ELF-1 (cell line): ENCODE measurements around the gene HAUS2.

Experiments
- DNase-seq: peaks from one replicate; pipeline ENCODE4 v3.0.0-alpha.2; 2016; ENCODE audit warnings: low read depth, low spot score

Gene HAUS2

GRCh38 chr15:42608110-42608531 lies 59.5 kb downstream of the HAUS2 start:
- DNase-seq = no peak

- DNase-seq = no peak
These were observed 60.3 kb downstream of the HAUS2 start for GRCh38 chr15:42608752-42609488.

DNA sequence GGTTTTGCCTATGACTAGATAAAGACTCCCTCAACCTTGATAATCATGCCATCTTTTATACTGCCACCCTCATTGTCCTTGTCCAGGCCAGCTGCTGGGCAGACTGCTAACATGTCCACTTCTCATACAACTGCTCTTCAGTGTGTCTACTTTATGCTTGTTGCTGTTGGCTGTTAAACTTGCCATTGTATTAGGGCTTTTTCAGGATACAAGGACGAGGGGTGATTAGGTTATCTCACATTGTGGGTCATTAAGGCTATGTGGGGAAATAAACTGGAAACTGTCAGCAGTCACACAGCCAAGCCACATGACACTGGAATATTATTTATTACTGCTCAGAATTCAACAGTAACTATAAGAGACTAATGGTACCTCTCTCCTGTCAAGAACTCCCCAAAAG lies 62.9 kb downstream of the HAUS2 start:
- DNase-seq = no peak

GRCh38 chr15:42612367-42612912 lies 63.8 kb downstream of the HAUS2 start:
- no peak for DNase-seq

- no peak for DNase-seq
These were observed 67.5 kb downstream of the HAUS2 start for GRCh38 chr15:42616107-42616506.
